ENCODE results near the gene PLPPR3.
A peak's percentile ranks its signal among the peaks of the same experiment; 100 is the strongest.

Gene PLPPR3

GRCh38 chr19:806815-807421 is 14.8 kb downstream of the PLPPR3 start:
- no peak for DNase-seq

GRCh38 chr19:805600-806550 is 15.9 kb downstream of the PLPPR3 start:
- no peak for DNase-seq

GRCh38 chr19:805166-805551 is 16.6 kb downstream of the PLPPR3 start:
- no peak for DNase-seq

GRCh38 chr19:804419-805165 is 17.2 kb downstream of the PLPPR3 start:
- DNase-seq, result no peak

GRCh38 chr19:803686-804418 is 17.9 kb downstream of the PLPPR3 start:
- no peak for DNase-seq

- no peak for DNase-seq
Observed at GRCh38 chr19:803099-803561, 18.6 kb downstream of the PLPPR3 start.

- DNase-seq, result no peak
Observed at GRCh38 chr19:802498-803098, 19.2 kb downstream of the PLPPR3 start.

GRCh38 chr19:801861-802497 is 19.8 kb downstream of the PLPPR3 start:
- no peak for DNase-seq

GRCh38 chr19:801030-801860 is 20.5 kb downstream of the PLPPR3 start:
- peak; percentile 72 for DNase-seq

GRCh38 chr19:800360-801029 is 21.3 kb downstream of the PLPPR3 start:
- no peak for DNase-seq

- no peak for DNase-seq
Observed at GRCh38 chr19:799076-799881, 22.5 kb downstream of the PLPPR3 start.

- DNase-seq, result no peak
Observed at GRCh38 chr19:798415-799075, 23.2 kb downstream of the PLPPR3 start.

- peak; percentile 51 for DNase-seq
Observed at GRCh38 chr19:797528-798414, 24.0 kb downstream of the PLPPR3 start.

GRCh38 chr19:796692-797527 is 24.8 kb downstream of the PLPPR3 start, which contains the start of gene PTBP1:
TSS of gene PTBP1 (plus strand) at chr19:797452. CDS start at chr19:797498, 46 bp downstream.
- DNase-seq, result peak; percentile 97

- DNase-seq, result no peak
Observed at GRCh38 chr19:795691-796581, 25.8 kb downstream of the PLPPR3 start.
